Activated CD8-positive, alpha-beta T cell treated with anti-CD3 and anti-CD28 coated beads for 36 hours (primary cell): ENCODE results near the gene ATP1A4. TPM values are rescaled to one million over a fixed set of nuclear protein-coding genes. Genes with fewer than 3 reads are reported as not detected.

Experiments used
- ATAC-seq: fragments of 200-7000 bp; cut with Tn5 transposase; one replicate; pipeline ENCODE4 v1.10.0; 2021; ENCODE audit warnings: mild to moderate bottlenecking, moderate library complexity
- CTCF ChIA-PET: fragments of 350-600 bp; sonication (Branson Sonifier 250); formaldehyde crosslinking; loops from one replicate; lab custom pipeline; 2021; ENCODE audit warnings: antibody characterized with exemption; lab: Charles Lee
- POLR2A ChIA-PET: fragments of 350-600 bp; sonication (Branson Sonifier 250); formaldehyde crosslinking; loops from one replicate; lab custom pipeline; 2021; ENCODE audit warnings: antibody characterized with exemption; lab: Charles Lee
- DNase-seq: peaks from one replicate; pipeline ENCODE4 v3.0.0-alpha.2; 2020
- H3K27ac Mint-ChIP-seq: one replicate; pipeline ENCODE4 v1.8.0; 2021; ENCODE audit warnings: mild to moderate bottlenecking, mixed read lengths
- H3K27me3 Mint-ChIP-seq: one replicate; pipeline ENCODE4 v1.8.0; 2021; ENCODE audit warnings: mixed read lengths
- H3K36me3 Mint-ChIP-seq: one replicate; pipeline ENCODE4 v1.8.0; 2021; ENCODE audit warnings: low read depth, mixed read lengths
- H3K4me1 Mint-ChIP-seq: one replicate; pipeline ENCODE4 v1.8.0; 2021; ENCODE audit warnings: low read depth, mixed read lengths
- H3K4me3 Mint-ChIP-seq: one replicate; pipeline ENCODE4 v1.8.0; 2021; ENCODE audit warnings: mild to moderate bottlenecking, moderate library complexity, mixed read lengths
- H3K9me3 Mint-ChIP-seq: one replicate; pipeline ENCODE4 v1.8.0; 2021; ENCODE audit warnings: mixed read lengths
- intact Hi-C: fragments of 100-400 bp; cut with micrococcal nuclease; formaldehyde crosslinking; loops from one replicate; pipeline ENCODE4 v1.10.0; 2022
- total RNA-seq, 2 experiments: library from RNA; stranded (reverse); gene quantifications; one replicate each; pipeline ENCODE4 v1.2.3, GENCODE V29; 2021
- TF ChIP-seq, protein P1 (sequence below): fragments of 200-600 bp; IDR thresholded peaks from one replicate; pipeline ENCODE4 v1.8.0; 2022; ENCODE audit warnings: antibody characterized with exemption, mild to moderate bottlenecking

Gene ATP1A4
- total RNA-seq, 2 experiments from 2014 or later: not detected

DNA sequence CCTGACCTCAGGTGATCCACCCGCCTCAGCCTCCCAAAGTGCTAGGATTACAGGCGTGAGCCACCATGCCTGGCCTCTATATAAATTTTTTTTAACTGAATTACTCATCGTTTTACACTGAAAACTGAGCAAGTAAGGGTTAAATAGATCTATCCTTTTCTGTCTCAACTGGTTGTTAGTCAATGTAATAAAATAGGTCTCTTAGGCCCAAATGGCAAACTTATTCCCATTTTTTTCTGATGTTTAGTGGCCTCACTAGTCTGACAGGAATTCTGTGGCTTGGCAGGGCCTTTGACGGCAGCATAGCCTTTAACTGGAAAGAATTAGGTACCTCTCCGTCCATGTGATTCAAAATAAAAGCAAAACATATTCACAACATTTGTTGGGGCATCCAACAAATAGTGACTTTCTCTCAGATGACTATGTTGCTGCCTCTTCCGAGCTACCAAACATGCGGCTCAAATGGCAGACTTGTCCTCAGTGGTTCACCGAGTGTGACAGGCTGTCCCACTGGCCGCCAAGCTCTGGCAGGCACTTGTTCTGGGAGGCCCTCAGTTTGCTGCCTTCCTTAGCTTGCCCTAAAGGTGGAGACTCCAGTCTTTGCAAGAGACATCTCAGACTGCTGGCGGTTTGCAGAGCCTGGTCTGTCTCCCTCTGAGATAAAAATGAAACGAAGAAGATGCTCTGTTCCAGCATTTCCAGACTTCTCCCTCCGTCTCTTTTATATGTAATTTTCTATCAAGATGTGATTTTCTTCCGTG lies 17.4 kb downstream of the ATP1A4 start:
- no peak for ATAC-seq
- Mint-ChIP-seq H3K4me3 (no peak overlapping the region), H3K36me3 (no peaks in the 10 kb centered on the region), H3K9me3 (no peaks in the 10 kb centered on the region), H3K27ac (no peak overlapping the region), H3K4me1 (peaks cover 33% of the 10 kb centered on the region), H3K27me3 (peaks cover 11% of the 10 kb centered on the region)
- POLR2A ChIA-PET: interaction anchor here (0.6 to 1.3 kb wide), 4 partner anchors 60 to 131 kb away, joined by 3 read pairs; partner anchors contain the start of gene DCAF8
- TF ChIP-seq, protein P1, sequence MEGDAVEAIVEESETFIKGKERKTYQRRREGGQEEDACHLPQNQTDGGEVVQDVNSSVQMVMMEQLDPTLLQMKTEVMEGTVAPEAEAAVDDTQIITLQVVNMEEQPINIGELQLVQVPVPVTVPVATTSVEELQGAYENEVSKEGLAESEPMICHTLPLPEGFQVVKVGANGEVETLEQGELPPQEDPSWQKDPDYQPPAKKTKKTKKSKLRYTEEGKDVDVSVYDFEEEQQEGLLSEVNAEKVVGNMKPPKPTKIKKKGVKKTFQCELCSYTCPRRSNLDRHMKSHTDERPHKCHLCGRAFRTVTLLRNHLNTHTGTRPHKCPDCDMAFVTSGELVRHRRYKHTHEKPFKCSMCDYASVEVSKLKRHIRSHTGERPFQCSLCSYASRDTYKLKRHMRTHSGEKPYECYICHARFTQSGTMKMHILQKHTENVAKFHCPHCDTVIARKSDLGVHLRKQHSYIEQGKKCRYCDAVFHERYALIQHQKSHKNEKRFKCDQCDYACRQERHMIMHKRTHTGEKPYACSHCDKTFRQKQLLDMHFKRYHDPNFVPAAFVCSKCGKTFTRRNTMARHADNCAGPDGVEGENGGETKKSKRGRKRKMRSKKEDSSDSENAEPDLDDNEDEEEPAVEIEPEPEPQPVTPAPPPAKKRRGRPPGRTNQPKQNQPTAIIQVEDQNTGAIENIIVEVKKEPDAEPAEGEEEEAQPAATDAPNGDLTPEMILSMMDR: no peak
- CTCF ChIA-PET: interaction anchor here (0.7 to 1.9 kb wide), 7 partner anchors 13 to 207 kb away, joined by 3 to 7 read pairs (median 5); no protein-coding TSS in a partner anchor
- DNase-seq: no peak
- intact Hi-C loops: loop anchor here (5.0 kb wide), 1 partner anchor 81 kb away; no protein-coding TSS in a partner anchor

DNA sequence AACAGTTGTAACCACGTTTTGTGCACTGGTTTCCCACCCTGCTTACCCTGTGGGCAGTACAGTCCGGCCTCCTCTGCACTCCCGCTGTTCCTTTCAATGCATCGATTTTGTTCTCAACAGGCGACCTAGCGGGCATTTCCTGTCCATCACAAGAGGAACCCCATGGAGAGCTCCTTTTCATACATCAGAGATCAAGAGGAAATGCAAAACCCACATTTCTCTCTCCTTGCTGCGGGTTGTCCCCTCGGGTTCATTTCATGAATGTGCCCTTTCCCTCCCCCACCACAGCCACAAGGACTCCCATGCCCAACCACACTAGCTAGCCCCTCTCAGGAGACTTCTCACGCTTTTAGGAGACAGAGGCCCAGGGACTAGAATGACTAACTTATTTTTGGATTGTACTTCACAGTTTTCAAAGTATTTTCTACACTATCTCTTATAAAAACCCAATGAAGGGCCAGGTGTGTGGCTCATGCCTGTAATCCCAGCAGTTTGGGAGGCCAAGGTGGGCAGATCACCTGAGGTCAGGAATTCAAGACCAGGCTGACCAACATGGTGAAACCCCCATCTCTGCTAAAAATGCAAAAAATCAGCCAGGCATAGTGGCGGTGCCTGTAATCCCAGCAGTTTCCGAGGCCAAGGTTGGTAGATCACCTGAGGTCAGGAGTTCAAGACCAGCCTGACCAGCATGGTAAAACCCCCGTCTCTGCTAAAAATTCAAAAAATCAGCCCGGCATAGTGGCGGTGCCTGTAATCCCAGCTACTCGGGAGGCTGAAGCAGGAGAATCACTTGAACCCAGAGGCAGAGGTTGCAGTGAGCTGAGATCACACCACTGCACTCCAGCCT lies 18.4 kb downstream of the ATP1A4 start:
- peaks cover 33% of the 10 kb centered on the region for H3K4me1 Mint-ChIP-seq
- ATAC-seq (peak; percentile 67), DNase-seq (peak; percentile 85)
- H3K27ac Mint-ChIP-seq: peak overlapping the region; percentile 30
- H3K4me3 Mint-ChIP-seq: no peak overlapping the region
- H3K36me3 Mint-ChIP-seq: no peaks in the 10 kb centered on the region
- CTCF ChIA-PET: interaction anchor here (0.7 to 1.9 kb wide), 9 partner anchors 14 to 206 kb away, joined by 3 to 7 read pairs (median 5); no protein-coding TSS in a partner anchor
- TF ChIP-seq, protein P1: no peak
- POLR2A ChIA-PET: interaction anchor here (0.6 to 1.3 kb wide), 5 partner anchors 61 to 130 kb away, joined by 3 read pairs; partner anchors contain the start of gene DCAF8
- no peaks in the 10 kb centered on the region for H3K9me3 Mint-ChIP-seq
- intact Hi-C loops: loop anchor here (5.0 kb wide), 1 partner anchor 82 kb away; no protein-coding TSS in a partner anchor
- H3K27me3 Mint-ChIP-seq: peaks cover 11% of the 10 kb centered on the region

DNA sequence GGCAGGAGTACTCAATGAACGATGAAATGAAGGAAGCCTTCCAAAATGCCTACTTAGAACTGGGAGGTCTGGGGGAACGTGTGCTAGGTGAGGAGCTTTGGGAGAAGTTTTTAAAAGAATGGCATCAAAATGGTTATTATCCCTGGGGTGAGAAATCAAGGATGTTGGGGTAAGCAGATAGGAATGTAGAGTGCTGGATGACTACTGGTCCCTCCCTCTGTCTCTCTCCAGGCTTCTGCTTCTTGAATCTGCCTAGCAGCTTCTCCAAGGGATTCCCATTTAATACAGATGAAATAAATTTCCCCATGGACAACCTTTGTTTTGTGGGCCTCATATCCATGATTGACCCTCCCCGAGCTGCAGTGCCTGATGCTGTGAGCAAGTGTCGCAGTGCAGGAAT lies 20.0 kb downstream of the ATP1A4 start:
- TF ChIP-seq, protein P1: no peak
- Mint-ChIP-seq H3K27me3 (peaks cover 8% of the 10 kb centered on the region), H3K9me3 (no peaks in the 10 kb centered on the region), H3K4me1 (peaks cover 30% of the 10 kb centered on the region), H3K4me3 (no peak overlapping the region), H3K36me3 (no peaks in the 10 kb centered on the region), H3K27ac (no peak overlapping the region)
- no peak for DNase-seq
- CTCF ChIA-PET: interaction anchor here (1.2 to 1.4 kb wide), 2 partner anchors 62 to 86 kb away, joined by 3 to 5 read pairs; no protein-coding TSS in a partner anchor
- POLR2A ChIA-PET: no interaction called here
- intact Hi-C loops: no loop called here
- ATAC-seq: no peak

DNA sequence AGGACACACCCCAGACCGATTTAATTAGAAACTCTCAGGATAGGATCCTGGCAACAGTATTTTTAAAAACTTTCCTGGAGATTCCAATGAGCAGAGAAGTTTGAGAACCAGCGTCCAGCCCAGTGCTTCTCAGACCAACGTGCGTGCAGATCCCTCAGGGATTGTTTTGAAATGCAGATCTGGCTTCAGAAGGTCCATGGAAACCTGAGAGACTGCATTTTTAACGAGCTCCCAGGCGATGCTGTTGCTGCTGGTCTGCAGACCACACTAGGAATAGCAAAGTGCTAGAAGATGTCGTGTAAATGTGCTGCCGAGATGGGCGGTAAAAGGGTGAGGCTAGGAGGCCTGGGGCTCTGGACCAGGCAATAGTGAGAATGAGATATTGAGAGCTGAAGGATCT lies 20.6 kb downstream of the ATP1A4 start:
- peaks cover 5% of the 10 kb centered on the region for H3K27me3 Mint-ChIP-seq
- CTCF ChIA-PET: interaction anchor here (1.2 to 1.5 kb wide), 3 partner anchors 21 to 80 kb away, joined by 3 read pairs; no protein-coding TSS in a partner anchor

More for the DNA sequence above, 20.6 kb downstream of the ATP1A4 start:
- H3K4me3 Mint-ChIP-seq: no peak overlapping the region
- H3K36me3 Mint-ChIP-seq: no peaks in the 10 kb centered on the region
- DNase-seq: no peak
- H3K9me3 Mint-ChIP-seq: no peaks in the 10 kb centered on the region
- no peak overlapping the region for H3K27ac Mint-ChIP-seq
- POLR2A ChIA-PET: no interaction called here
- no peak for ATAC-seq
- TF ChIP-seq, protein P1: no peak
- H3K4me1 Mint-ChIP-seq: peaks cover 25% of the 10 kb centered on the region
- intact Hi-C loops: no loop called here
